GM12874 (cell line): ENCODE measurements around the gene MAST4.

Experiments used
- CTCF ChIP-seq: IDR thresholded peaks from 2 replicates; pipeline ENCODE4 v1.5.1; 2011; ENCODE audit warnings: low read depth, mild to moderate bottlenecking, control low read depth, low read length, moderate library complexity; ENCODE audit not compliant: insufficient read depth

Gene MAST4

GRCh38 chr5:66904189-66904588 lies 308.0 kb downstream of the MAST4 start:
- TF ChIP-seq CTCF: no peak

- no peak for TF ChIP-seq CTCF
These were observed 309.8 kb downstream of the MAST4 start for GRCh38 chr5:66906021-66906420.

GRCh38 chr5:66908230-66908629 lies 312.0 kb downstream of the MAST4 start:
- no peak for TF ChIP-seq CTCF

DNA sequence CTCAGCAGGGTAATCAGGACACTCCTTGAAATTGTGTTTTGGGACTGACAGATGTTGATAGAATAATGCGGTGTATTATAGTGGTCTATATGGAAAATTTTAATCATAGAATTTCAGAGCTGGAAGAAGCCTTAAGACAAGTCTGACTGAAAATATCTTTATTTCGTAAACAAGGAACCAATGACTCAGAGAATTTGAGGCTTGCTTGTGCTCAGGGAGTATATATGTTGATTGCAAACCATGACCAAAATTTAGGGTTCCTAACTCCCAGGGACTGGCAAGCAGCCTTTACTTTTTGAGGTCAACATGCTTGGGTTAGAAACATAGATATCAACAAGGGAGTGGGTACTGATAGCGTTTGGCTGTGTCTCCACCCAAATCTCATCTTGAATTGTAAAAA lies 313.2 kb downstream of the MAST4 start:
- no peak for TF ChIP-seq CTCF

- no peak for TF ChIP-seq CTCF
These were observed 316.6 kb downstream of the MAST4 start for GRCh38 chr5:66912787-66913186.

GRCh38 chr5:66915531-66915930 lies 319.3 kb downstream of the MAST4 start:
- TF ChIP-seq CTCF: no peak

- TF ChIP-seq CTCF: no peak
These were observed 326.7 kb downstream of the MAST4 start for GRCh38 chr5:66922881-66923280.

- no peak for TF ChIP-seq CTCF
These were observed 327.3 kb downstream of the MAST4 start for GRCh38 chr5:66923457-66923856.
